OCI-LY1 (cell line): ENCODE results near the gene ZFP1.

Experiments
- H2AFZ ChIP-seq: fragments of 200-600 bp; sonication (generic), shearing (Covaris generic); 2 replicates; pipeline ENCODE4 v1.6.0; 2014; ENCODE audit warnings: antibody characterized with exemption, mild to moderate bottlenecking, low read length
- H3F3A ChIP-seq: fragments of 200-600 bp; sonication (generic), shearing (Covaris generic); 2 replicates; pipeline ENCODE4 v1.6.0; 2014; ENCODE audit warnings: mild to moderate bottlenecking, antibody characterized with exemption, low read length, moderate library complexity; ENCODE audit not compliant: insufficient read depth
- H3K27ac ChIP-seq: fragments of 200-600 bp; sonication (generic); 2 replicates; pipeline ENCODE4 v1.5.1; 2014; ENCODE audit warnings: low read length, mixed run types, mild to moderate bottlenecking, low read depth; ENCODE audit not compliant: poor library complexity, severe bottlenecking
- H3K27me3 ChIP-seq: fragments of 200-600 bp; sonication (generic); 2 replicates; pipeline ENCODE4 v1.6.0; 2014; ENCODE audit warnings: antibody characterized with exemption, mild to moderate bottlenecking, low read length, moderate library complexity; ENCODE audit not compliant: insufficient read depth
- H3K36me3 ChIP-seq: fragments of 200-600 bp; sonication (generic); 2 replicates; pipeline ENCODE4 v1.6.1; 2014; ENCODE audit warnings: mild to moderate bottlenecking, antibody characterized with exemption, low read length, moderate library complexity, mixed read lengths; ENCODE audit not compliant: insufficient read depth
- H3K4me1 ChIP-seq: fragments of 200-600 bp; sonication (generic); 2 replicates; pipeline ENCODE4 v1.5.1; 2014; ENCODE audit warnings: mild to moderate bottlenecking, low read length, moderate library complexity; ENCODE audit not compliant: insufficient read depth, severe bottlenecking
- H3K4me2 ChIP-seq: fragments of 200-600 bp; sonication (generic), shearing (Covaris generic); 2 replicates; pipeline ENCODE4 v1.6.1; 2014; ENCODE audit warnings: low read length
- H3K4me3 ChIP-seq: fragments of 200-600 bp; sonication (generic); 2 replicates; pipeline ENCODE4 v1.5.1; 2014; ENCODE audit warnings: low read length, low read depth, mild to moderate bottlenecking, mixed read lengths; ENCODE audit not compliant: poor library complexity, severe bottlenecking
- H3K79me2 ChIP-seq: fragments of 200-600 bp; shearing (Covaris generic); 2 replicates; pipeline ENCODE4 v1.6.1; 2016; ENCODE audit warnings: mixed run types, low read length, mixed read lengths; ENCODE audit not compliant: insufficient read depth
- H3K9ac ChIP-seq: fragments of 200-600 bp; sonication (generic), shearing (Covaris generic); 2 replicates; pipeline ENCODE4 v1.6.1; 2014; ENCODE audit warnings: mild to moderate bottlenecking, low read length, mixed read lengths
- H3K9me2 ChIP-seq: fragments of 200-600 bp; sonication (generic), shearing (Covaris generic); 2 replicates; pipeline ENCODE4 v1.6.1; 2014; ENCODE audit warnings: low read depth, mild to moderate bottlenecking, low read length, mixed read lengths
- H3K9me3 ChIP-seq: fragments of 200-600 bp; shearing (Covaris generic); 2 replicates; pipeline ENCODE4 v1.6.1; 2014; ENCODE audit warnings: low read length, mixed read lengths
- H4K20me1 ChIP-seq: fragments of 200-600 bp; sonication (generic), shearing (Covaris generic); 2 replicates; pipeline ENCODE4 v1.6.0; 2016; ENCODE audit warnings: mild to moderate bottlenecking, low read length; ENCODE audit not compliant: insufficient read depth
- EZH2 ChIP-seq: fragments of 200-600 bp; sonication (generic), shearing (Covaris generic); IDR thresholded peaks from 2 replicates; pipeline ENCODE4 v1.8.0; 2017; ENCODE audit warnings: borderline replicate concordance, mixed run types, mild to moderate bottlenecking, antibody characterized with exemption, low read length, moderate library complexity, mixed read lengths
- TF ChIP-seq, protein P1 (sequence below): fragments of 200-600 bp; sonication (generic), shearing (Covaris generic); IDR thresholded peaks from 2 replicates; pipeline ENCODE4 v1.5.1; 2017; ENCODE audit warnings: mild to moderate bottlenecking, antibody characterized with exemption, low read length, moderate library complexity, mixed read lengths

ZFP1 gene

DNA sequence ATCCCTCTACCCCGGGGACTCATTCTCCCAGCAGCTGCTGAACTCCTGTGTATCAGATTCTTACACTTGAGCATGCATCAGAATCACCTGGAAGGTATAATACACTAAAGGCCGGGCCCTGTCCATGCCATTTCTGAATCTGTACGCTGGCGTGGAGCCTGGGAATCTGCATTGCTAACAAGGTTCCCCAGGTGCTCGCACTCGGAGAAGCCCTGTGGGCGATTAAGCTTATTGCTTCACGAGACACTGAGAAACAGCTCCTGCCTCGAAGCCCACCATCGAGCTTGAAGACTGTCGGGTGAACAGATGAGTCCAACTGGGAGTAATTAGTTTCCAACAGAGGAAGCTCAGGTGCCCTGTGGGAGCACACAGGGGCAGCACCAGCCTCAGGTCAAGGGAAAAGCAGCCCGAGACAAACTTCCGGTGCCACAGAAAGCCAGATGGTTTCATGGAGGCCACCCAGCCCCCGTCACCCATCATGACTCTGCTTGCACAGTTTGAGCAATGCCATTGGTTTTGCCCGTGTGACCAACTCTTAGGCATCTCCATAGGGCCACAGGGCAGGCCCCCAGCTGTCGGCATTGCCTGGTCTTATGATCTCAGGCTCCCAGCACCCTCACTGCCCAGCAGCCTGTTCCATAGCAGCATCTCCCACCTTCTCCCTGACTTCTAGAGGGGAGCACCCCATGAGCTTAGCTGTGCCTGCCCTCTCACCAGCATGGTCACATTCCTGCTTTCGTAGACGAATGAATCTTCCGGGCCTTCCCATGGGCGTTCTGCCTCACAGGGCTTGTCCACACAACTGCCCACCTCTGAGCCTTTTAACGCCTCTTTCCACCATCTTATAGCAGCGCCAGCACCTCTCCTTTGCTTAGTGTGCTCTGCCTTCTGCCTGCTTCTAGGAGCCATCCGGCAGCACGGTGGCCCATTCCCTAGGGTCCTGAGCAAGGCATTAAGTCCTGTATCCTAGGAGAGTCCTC lies 47.8 kb downstream of the ZFP1 start:
- Histone ChIP-seq H3K36me3 (no peaks in the 10 kb centered on the region), H3K4me1 (peaks cover under 1% of the 10 kb centered on the region), H3K27ac (no peak overlapping the region), H3F3A (no peaks in the 10 kb centered on the region), H3K4me2 (no peak overlapping the region), H3K79me2 (no peaks in the 10 kb centered on the region), H3K27me3 (peaks cover 8% of the 10 kb centered on the region; the same call in 1 of the 2 replicates), H3K4me3 (no peak overlapping the region), H3K9ac (no peak overlapping the region), H3K9me3 (no peaks in the 10 kb centered on the region), H3K9me2 (no peaks in the 10 kb centered on the region), H2AFZ (no peak overlapping the region), H4K20me1 (no peaks in the 10 kb centered on the region)
- TF ChIP-seq EZH2 = no peak
- TF ChIP-seq, protein P1, sequence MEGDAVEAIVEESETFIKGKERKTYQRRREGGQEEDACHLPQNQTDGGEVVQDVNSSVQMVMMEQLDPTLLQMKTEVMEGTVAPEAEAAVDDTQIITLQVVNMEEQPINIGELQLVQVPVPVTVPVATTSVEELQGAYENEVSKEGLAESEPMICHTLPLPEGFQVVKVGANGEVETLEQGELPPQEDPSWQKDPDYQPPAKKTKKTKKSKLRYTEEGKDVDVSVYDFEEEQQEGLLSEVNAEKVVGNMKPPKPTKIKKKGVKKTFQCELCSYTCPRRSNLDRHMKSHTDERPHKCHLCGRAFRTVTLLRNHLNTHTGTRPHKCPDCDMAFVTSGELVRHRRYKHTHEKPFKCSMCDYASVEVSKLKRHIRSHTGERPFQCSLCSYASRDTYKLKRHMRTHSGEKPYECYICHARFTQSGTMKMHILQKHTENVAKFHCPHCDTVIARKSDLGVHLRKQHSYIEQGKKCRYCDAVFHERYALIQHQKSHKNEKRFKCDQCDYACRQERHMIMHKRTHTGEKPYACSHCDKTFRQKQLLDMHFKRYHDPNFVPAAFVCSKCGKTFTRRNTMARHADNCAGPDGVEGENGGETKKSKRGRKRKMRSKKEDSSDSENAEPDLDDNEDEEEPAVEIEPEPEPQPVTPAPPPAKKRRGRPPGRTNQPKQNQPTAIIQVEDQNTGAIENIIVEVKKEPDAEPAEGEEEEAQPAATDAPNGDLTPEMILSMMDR = no peak

DNA sequence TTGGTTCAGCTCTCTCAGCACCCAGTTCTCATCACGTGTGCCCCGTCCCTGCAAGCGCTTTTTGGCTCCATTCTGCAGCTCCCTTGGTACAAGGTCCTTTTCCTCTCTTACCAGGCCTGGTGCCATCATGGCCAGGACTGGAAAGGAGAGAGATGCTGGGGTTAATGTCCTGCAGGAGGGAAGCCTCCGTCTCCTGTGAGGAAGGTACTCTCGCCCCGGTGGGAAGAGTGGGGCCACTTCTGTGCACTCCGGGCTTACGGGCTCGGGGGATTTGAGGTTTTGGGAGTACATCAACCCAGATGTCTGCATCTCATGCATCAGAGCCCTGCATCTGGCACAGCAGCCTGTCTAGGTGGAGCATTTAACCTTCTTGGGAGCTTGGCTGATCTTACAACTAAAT lies 48.5 kb downstream of the ZFP1 start:
- H3K79me2 ChIP-seq = no peaks in the 10 kb centered on the region
- H3K9me2 ChIP-seq = no peaks in the 10 kb centered on the region
- no peak overlapping the region for H3K4me3 ChIP-seq
- no peaks in the 10 kb centered on the region for H3F3A ChIP-seq
- H3K9me3 ChIP-seq = no peaks in the 10 kb centered on the region
- no peaks in the 10 kb centered on the region for H4K20me1 ChIP-seq
- no peaks in the 10 kb centered on the region for H3K36me3 ChIP-seq
- peaks cover 6% of the 10 kb centered on the region for H3K4me1 ChIP-seq
- TF ChIP-seq EZH2 = no peak
- TF ChIP-seq, protein P1 = no peak
- H3K27me3 ChIP-seq = peaks cover 6% of the 10 kb centered on the region; the same call in 1 of the 2 replicates
- no peak overlapping the region for H2AFZ ChIP-seq
- H3K27ac ChIP-seq = no peak overlapping the region
- H3K9ac ChIP-seq = no peak overlapping the region
- no peak overlapping the region for H3K4me2 ChIP-seq

DNA sequence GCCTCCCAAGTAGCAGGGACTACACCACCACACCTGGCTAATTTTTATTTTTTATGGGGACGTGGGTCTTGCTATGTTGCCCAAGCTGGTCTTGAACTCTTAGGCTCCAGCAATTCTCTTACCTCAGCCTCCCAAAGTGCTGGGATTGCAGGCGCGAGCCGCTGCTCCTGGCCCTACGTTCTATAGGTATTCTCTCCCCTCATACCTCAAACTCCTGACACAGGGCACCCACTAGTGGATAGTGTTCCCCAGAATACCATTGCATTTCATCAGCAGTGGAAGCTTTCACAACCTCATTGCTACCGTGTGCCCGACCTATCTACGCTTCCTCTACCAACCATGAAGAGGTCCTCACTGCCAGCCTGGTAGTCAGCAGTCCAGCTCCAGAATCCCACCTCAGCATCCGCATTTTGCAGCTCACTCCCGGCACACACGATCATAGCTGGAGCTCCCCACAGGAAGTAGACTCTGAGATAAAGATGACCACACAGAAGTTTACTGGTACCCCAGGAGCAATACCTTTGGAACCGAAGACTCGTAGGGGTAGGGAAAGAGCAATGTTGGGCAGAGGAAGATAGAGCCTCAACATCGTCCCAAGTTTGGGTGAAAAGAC lies 49.3 kb downstream of the ZFP1 start:
- Histone ChIP-seq H3K4me3 (no peak overlapping the region), H3K9me2 (no peaks in the 10 kb centered on the region), H3F3A (no peaks in the 10 kb centered on the region), H4K20me1 (no peaks in the 10 kb centered on the region), H2AFZ (no peak overlapping the region), H3K9me3 (no peaks in the 10 kb centered on the region), H3K27me3 (peaks cover 4% of the 10 kb centered on the region; the same call in 1 of the 2 replicates), H3K27ac (no peak overlapping the region), H3K36me3 (no peaks in the 10 kb centered on the region), H3K9ac (no peak overlapping the region), H3K79me2 (no peaks in the 10 kb centered on the region), H3K4me2 (no peak overlapping the region), H3K4me1 (peaks cover 6% of the 10 kb centered on the region)
- TF ChIP-seq, protein P1 = no peak
